ENCODE results near the gene IL1RAPL2. TPM values are rescaled to one million over a fixed set of nuclear protein-coding genes. Genes with fewer than 3 reads are reported as not detected.

The IL1RAPL2 gene
- total and polyA plus RNA-seq, 11 donors: 0.08 to 0.16 (median 0.10) TPM; not detected in 8

- 7 to 65% (median 24%) methylated on average over 22 to 23 of the region's 23 CpGs for WGBS, 4 donors
- ATAC-seq (no peak), DNase-seq (no peak)
- no peak overlapping the region for H3K4me3 ChIP-seq
- TF ChIP-seq POLR2A (IDR thresholded peaks at IDR 0.05): no peak
- TF ChIP-seq CTCF (IDR thresholded peaks at IDR 0.05): no peak
- H3K9me3 ChIP-seq: no peaks in the 10 kb centered on the region
- no peak overlapping the region for H3K27ac ChIP-seq
- H3K36me3 ChIP-seq: no peaks in the 10 kb centered on the region
- H3K4me1 ChIP-seq: no peaks in the 10 kb centered on the region
- intact Hi-C loops (cut with DNase I): loop anchor here in 1 of 10 donors (5.0 kb wide), 1 partner anchor 354 kb away; no protein-coding TSS in a partner anchor
- H3K27me3 ChIP-seq: peaks cover 0 to 59% (median 14%) of the 10 kb centered on the region in 9 donors
Observed at GRCh38 chrX:104568304-104568915, 2.4 kb downstream of the IL1RAPL2 start.

DNA sequence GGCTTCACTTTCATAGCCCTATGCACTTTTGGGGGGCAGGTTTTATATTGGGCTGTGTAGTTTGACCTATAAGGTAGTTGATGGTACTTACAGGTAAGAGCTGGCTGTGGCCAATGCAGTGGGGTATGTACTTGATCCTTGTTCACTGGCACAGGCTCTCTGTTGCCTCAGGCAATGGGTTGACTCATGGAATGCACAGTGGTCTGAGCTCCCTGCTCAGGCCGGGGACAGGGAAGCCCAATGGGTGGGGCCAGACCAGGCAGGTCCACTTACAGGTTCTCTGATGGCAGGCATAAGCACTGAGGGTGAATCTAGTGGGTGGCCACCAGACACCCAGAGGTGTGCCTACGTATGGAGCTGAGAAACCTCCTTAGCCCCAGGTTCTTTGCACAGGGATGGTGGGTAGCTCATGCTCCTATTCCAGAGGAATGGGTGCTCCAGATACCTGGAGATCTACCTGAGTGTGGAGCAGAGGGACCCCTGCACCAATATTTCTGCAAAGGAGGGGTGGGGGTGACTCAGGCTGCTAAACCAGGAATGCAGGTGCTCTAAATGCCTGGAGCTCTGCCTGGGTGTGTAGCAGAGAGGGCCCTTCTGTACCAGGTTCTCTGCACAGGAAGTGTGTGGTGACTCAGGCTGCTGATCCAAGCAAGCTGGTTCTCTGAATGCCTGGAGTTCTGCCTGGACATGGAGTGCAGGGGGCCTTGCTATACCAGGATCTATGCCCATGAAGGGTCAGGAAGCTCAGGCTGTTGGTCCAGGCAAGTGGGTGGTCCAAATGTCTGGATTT lies 52.3 kb downstream of the IL1RAPL2 start:
- no peak overlapping the region for H3K4me3 ChIP-seq
- no peak for DNase-seq
- no peak for ATAC-seq
- TF ChIP-seq CTCF (IDR thresholded peaks at IDR 0.05) (no peak), POLR2A (IDR thresholded peaks at IDR 0.05) (no peak)
- H3K9me3 ChIP-seq: no peaks in the 10 kb centered on the region
- no peaks in the 10 kb centered on the region for H3K4me1 ChIP-seq
- no peaks in the 10 kb centered on the region for H3K36me3 ChIP-seq
- intact Hi-C loops (cut with DNase I): no loop called here
- no peaks in the 10 kb centered on the region for H3K27me3 ChIP-seq
- WGBS, 4 donors: 51 to 77% (median 59%) methylated on average over 2 of the region's 2 CpGs
- H3K27ac ChIP-seq: no peak overlapping the region

DNA sequence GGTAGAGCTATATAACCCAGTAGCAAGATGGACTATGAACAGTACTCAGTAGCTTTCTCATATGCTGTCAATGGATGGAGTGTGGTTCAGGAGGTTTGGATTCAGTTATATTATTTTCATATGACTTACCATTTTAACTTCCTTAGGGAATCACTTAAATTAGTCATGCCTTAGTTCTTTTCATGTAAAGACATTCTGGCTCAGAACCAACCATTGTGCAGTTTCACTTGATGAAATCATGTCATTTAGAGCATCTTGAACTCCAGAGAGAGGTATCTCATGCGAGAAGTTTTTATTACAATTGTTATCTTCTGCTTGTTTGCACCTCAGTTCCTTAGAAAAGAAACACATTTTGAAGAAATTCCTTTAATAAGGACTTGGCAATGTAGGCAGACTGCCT lies 55.8 kb downstream of the IL1RAPL2 start:
- Histone ChIP-seq H3K9me3 (no peaks in the 10 kb centered on the region), H3K27me3 (no peaks in the 10 kb centered on the region), H3K36me3 (no peaks in the 10 kb centered on the region), H3K4me3 (no peak overlapping the region), H3K4me1 (no peaks in the 10 kb centered on the region), H3K27ac (no peak overlapping the region)
- no peak for DNase-seq
- 54 to 80% (median 65%) methylated on average over 1 of the region's 1 CpG for WGBS, 4 donors
- no peak for TF ChIP-seq CTCF (IDR thresholded peaks at IDR 0.05)
- TF ChIP-seq POLR2A (IDR thresholded peaks at IDR 0.05): no peak
- intact Hi-C loops (cut with DNase I): no loop called here
- no peak for ATAC-seq

GRCh38 chrX:104641176-104641575 lies 75.2 kb downstream of the IL1RAPL2 start:
- Histone ChIP-seq H3K4me3 (no peak overlapping the region), H3K27ac (no peak overlapping the region), H3K9me3 (peaks cover 0 to 25% (median 0%) of the 10 kb centered on the region in 12 donors), H3K4me1 (no peaks in the 10 kb centered on the region), H3K36me3 (no peaks in the 10 kb centered on the region), H3K27me3 (no peaks in the 10 kb centered on the region)
- intact Hi-C loops (cut with DNase I): no loop called here
- TF ChIP-seq CTCF (IDR thresholded peaks at IDR 0.05) (no peak), POLR2A (IDR thresholded peaks at IDR 0.05) (no peak)
- 86 to 95% (median 88%) methylated on average over 4 of the region's 4 CpGs for WGBS, 4 donors
- ATAC-seq (no peak), DNase-seq (no peak)

Data from heart left ventricle (tissue), 16 donors.